HepG2 (cell line): ENCODE measurements around the gene HEXA. TPM values are rescaled to one million over a fixed set of nuclear protein-coding genes. Genes with fewer than 3 reads are reported as not detected.
A peak's percentile ranks its signal among the peaks of the same experiment; 100 is the strongest.

Source experiments
- ESRRA ChIP-seq: sonication (generic); formaldehyde crosslinking; IDR thresholded peaks from 2 replicates; pipeline ENCODE4 v1.5.1; 2020; ENCODE audit warnings: mild to moderate bottlenecking, low read depth, missing genetic modification reagents
- HOXA3 ChIP-seq: sonication (generic); formaldehyde crosslinking; IDR thresholded peaks from 2 replicates; pipeline ENCODE4 v1.5.0; 2020; ENCODE audit warnings: missing genetic modification reagents
- JUN ChIP-seq: sonication (generic); formaldehyde crosslinking; IDR thresholded peaks from 2 replicates; pipeline ENCODE4 v1.4.0; 2020; ENCODE audit warnings: mild to moderate bottlenecking, missing genetic modification reagents
- PCBP2 ChIP-seq: fragments of 200-400 bp; formaldehyde crosslinking; optimal IDR thresholded peaks from 2 replicates; pipeline ENCODE3; 2018; ENCODE audit warnings: low read length, low read depth; ENCODE audit not compliant: poor library complexity, severe bottlenecking
- SAFB2 ChIP-seq: sonication (generic); formaldehyde crosslinking; IDR thresholded peaks from 2 replicates; pipeline ENCODE4 v1.5.1; 2020; ENCODE audit warnings: missing genetic modification reagents, low read depth, mild to moderate bottlenecking, borderline replicate concordance
- XBP1 ChIP-seq: sonication (generic); formaldehyde crosslinking; IDR thresholded peaks from 2 replicates; pipeline ENCODE4 v1.5.0; 2020; ENCODE audit warnings: missing genetic modification reagents
- ZBTB3 ChIP-seq: sonication (generic); formaldehyde crosslinking; IDR thresholded peaks from 2 replicates; pipeline ENCODE4 v1.4.0; 2020; ENCODE audit warnings: low read depth, mild to moderate bottlenecking, moderate library complexity, missing genetic modification reagents, borderline replicate concordance
- ZNF225 ChIP-seq: sonication (generic); formaldehyde crosslinking; IDR thresholded peaks from 2 replicates; pipeline ENCODE4 v1.4.0; 2020; ENCODE audit warnings: mild to moderate bottlenecking, missing genetic modification reagents
- ZNF543 ChIP-seq: sonication (generic); formaldehyde crosslinking; IDR thresholded peaks from 2 replicates; pipeline ENCODE4 v1.4.0; 2020; ENCODE audit warnings: mild to moderate bottlenecking, missing genetic modification reagents
- ZNF619 ChIP-seq: sonication (generic); formaldehyde crosslinking; IDR thresholded peaks from 2 replicates; pipeline ENCODE4 v1.4.0; 2020; ENCODE audit warnings: mild to moderate bottlenecking, missing genetic modification reagents
- ZNF768 ChIP-seq: sonication (generic); formaldehyde crosslinking; IDR thresholded peaks from 2 replicates; pipeline ENCODE4 v1.4.0; 2020; ENCODE audit warnings: missing genetic modification reagents
- ZSCAN20 ChIP-seq: sonication (generic); formaldehyde crosslinking; IDR thresholded peaks from 2 replicates; pipeline ENCODE4 v1.4.0; 2020; ENCODE audit warnings: missing genetic modification reagents, mild to moderate bottlenecking, borderline replicate concordance
- ZSCAN25 ChIP-seq: sonication (generic); formaldehyde crosslinking; IDR thresholded peaks from 2 replicates; pipeline ENCODE4 v1.8.0; 2022; ENCODE audit warnings: mild to moderate bottlenecking, missing genetic modification reagents
- ZSCAN30 ChIP-seq: sonication (generic); formaldehyde crosslinking; IDR thresholded peaks from 2 replicates; pipeline ENCODE4 v1.5.0; 2020; ENCODE audit warnings: mild to moderate bottlenecking, missing genetic modification reagents
- polyA plus RNA-seq, 8 experiments: library from polyadenylated mRNA; depleted of rRNA in 3 of 8; stranded (reverse) in 7 of 8; unstranded in 1 of 8; fragments of >200 nt; fragmentation: Illumina TruSeq in 4 of 8; extraction: Trizol in 4 of 8; gene quantifications; 2 replicates each; pipeline versions ENCODE4 v1.2.1 to v1.2.3, GENCODE V29; 2011 to 2016; ENCODE audit warnings: low read depth in 4 of 8, missing spikeins in 1 of 8, mixed read lengths in 1 of 8; ENCODE audit not compliant: insufficient read depth in 1 of 8
- total RNA-seq, 5 experiments: library from RNA; depleted of rRNA; stranded (reverse); fragments of >200 nt; fragmentation: Illumina TruSeq; extraction: Trizol; gene quantifications; 2 replicates each; pipeline ENCODE4 v1.2.3, GENCODE V29; 2016; ENCODE audit warnings: low read depth in 1 of 5
- TF ChIP-seq, protein P1 (sequence below): IDR thresholded peaks from 2 replicates; pipeline ENCODE4 v1.6.1; 2016; ENCODE audit warnings: low read depth, missing genetic modification reagents, missing compliant biosample characterization
- TF ChIP-seq, protein P2 (sequence below): sonication (generic); formaldehyde crosslinking; IDR thresholded peaks from 2 replicates; pipeline ENCODE4 v1.4.0; 2020; ENCODE audit warnings: missing genetic modification reagents, borderline replicate concordance
- TF ChIP-seq, protein P3 (sequence below): sonication (generic); formaldehyde crosslinking; IDR thresholded peaks from 2 replicates; pipeline ENCODE4 v1.4.0; 2020; ENCODE audit warnings: missing genetic modification reagents

Gene HEXA
- total and polyA plus RNA-seq, 2 of the 13 experiments (the other 11 are each of a cell fraction or from before 2014, with no cell fraction given) = 106 to 219 TPM

GRCh38 chr15:72375846-72376581 lies at the start of gene HEXA (continued):
- TF ChIP-seq, protein P1, sequence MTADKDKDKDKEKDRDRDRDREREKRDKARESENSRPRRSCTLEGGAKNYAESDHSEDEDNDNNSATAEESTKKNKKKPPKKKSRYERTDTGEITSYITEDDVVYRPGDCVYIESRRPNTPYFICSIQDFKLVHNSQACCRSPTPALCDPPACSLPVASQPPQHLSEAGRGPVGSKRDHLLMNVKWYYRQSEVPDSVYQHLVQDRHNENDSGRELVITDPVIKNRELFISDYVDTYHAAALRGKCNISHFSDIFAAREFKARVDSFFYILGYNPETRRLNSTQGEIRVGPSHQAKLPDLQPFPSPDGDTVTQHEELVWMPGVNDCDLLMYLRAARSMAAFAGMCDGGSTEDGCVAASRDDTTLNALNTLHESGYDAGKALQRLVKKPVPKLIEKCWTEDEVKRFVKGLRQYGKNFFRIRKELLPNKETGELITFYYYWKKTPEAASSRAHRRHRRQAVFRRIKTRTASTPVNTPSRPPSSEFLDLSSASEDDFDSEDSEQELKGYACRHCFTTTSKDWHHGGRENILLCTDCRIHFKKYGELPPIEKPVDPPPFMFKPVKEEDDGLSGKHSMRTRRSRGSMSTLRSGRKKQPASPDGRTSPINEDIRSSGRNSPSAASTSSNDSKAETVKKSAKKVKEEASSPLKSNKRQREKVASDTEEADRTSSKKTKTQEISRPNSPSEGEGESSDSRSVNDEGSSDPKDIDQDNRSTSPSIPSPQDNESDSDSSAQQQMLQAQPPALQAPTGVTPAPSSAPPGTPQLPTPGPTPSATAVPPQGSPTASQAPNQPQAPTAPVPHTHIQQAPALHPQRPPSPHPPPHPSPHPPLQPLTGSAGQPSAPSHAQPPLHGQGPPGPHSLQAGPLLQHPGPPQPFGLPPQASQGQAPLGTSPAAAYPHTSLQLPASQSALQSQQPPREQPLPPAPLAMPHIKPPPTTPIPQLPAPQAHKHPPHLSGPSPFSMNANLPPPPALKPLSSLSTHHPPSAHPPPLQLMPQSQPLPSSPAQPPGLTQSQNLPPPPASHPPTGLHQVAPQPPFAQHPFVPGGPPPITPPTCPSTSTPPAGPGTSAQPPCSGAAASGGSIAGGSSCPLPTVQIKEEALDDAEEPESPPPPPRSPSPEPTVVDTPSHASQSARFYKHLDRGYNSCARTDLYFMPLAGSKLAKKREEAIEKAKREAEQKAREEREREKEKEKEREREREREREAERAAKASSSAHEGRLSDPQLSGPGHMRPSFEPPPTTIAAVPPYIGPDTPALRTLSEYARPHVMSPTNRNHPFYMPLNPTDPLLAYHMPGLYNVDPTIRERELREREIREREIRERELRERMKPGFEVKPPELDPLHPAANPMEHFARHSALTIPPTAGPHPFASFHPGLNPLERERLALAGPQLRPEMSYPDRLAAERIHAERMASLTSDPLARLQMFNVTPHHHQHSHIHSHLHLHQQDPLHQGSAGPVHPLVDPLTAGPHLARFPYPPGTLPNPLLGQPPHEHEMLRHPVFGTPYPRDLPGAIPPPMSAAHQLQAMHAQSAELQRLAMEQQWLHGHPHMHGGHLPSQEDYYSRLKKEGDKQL (CRISPR knock-in tag) = 0 out of 2 replicates have a peak, but pooled peaks have one; percentile 13
- TF ChIP-seq, protein P2, sequence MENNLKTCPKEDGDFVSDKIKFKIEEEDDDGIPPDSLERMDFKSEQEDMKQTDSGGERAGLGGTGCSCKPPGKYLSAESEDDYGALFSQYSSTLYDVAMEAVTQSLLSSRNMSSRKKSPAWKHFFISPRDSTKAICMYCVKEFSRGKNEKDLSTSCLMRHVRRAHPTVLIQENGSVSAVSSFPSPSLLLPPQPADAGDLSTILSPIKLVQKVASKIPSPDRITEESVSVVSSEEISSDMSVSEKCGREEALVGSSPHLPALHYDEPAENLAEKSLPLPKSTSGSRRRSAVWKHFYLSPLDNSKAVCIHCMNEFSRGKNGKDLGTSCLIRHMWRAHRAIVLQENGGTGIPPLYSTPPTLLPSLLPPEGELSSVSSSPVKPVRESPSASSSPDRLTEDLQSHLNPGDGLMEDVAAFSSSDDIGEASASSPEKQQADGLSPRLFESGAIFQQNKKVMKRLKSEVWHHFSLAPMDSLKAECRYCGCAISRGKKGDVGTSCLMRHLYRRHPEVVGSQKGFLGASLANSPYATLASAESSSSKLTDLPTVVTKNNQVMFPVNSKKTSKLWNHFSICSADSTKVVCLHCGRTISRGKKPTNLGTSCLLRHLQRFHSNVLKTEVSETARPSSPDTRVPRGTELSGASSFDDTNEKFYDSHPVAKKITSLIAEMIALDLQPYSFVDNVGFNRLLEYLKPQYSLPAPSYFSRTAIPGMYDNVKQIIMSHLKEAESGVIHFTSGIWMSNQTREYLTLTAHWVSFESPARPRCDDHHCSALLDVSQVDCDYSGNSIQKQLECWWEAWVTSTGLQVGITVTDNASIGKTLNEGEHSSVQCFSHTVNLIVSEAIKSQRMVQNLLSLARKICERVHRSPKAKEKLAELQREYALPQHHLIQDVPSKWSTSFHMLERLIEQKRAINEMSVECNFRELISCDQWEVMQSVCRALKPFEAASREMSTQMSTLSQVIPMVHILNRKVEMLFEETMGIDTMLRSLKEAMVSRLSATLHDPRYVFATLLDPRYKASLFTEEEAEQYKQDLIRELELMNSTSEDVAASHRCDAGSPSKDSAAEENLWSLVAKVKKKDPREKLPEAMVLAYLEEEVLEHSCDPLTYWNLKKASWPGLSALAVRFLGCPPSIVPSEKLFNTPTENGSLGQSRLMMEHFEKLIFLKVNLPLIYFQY (CRISPR knock-in tag) = no peak; the same call in none of the 2 replicates
- TF ChIP-seq, protein P3, sequence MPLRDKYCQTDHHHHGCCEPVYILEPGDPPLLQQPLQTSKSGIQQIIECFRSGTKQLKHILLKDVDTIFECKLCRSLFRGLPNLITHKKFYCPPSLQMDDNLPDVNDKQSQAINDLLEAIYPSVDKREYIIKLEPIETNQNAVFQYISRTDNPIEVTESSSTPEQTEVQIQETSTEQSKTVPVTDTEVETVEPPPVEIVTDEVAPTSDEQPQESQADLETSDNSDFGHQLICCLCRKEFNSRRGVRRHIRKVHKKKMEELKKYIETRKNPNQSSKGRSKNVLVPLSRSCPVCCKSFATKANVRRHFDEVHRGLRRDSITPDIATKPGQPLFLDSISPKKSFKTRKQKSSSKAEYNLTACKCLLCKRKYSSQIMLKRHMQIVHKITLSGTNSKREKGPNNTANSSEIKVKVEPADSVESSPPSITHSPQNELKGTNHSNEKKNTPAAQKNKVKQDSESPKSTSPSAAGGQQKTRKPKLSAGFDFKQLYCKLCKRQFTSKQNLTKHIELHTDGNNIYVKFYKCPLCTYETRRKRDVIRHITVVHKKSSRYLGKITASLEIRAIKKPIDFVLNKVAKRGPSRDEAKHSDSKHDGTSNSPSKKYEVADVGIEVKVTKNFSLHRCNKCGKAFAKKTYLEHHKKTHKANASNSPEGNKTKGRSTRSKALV (CRISPR knock-in tag) = no peak
- TF ChIP-seq ZNF543 (CRISPR knock-in tag) = peak; percentile 79; the same call in 1 of the 2 replicates
- TF ChIP-seq ZBTB3 (CRISPR knock-in tag) = peak; percentile 61; the same call in 1 of the 2 replicates
- no peak for TF ChIP-seq SAFB2 (CRISPR knock-in tag)
- TF ChIP-seq ZNF619 (CRISPR knock-in tag) = peak; percentile 93
- TF ChIP-seq ZSCAN25 = peak; percentile 70
- TF ChIP-seq XBP1 (CRISPR knock-in tag) = peak; percentile 88; the same call in 1 of the 2 replicates
- peak; percentile 79 for TF ChIP-seq ZSCAN30 (CRISPR knock-in tag)
- TF ChIP-seq JUN (CRISPR knock-in tag) = no peak
- TF ChIP-seq ESRRA (CRISPR knock-in tag) = peak; percentile 51; the same call in 1 of the 2 replicates
- TF ChIP-seq ZNF225 (CRISPR knock-in tag) = peak; percentile 96
- TF ChIP-seq HOXA3 = peak; percentile 94
- no peak for TF ChIP-seq PCBP2
- TF ChIP-seq ZNF768 (CRISPR knock-in tag) = peak; percentile 76; the same call in 1 of the 2 replicates
- TF ChIP-seq ZSCAN20 (CRISPR knock-in tag) = no peak
